AG09319 (cell line): ENCODE results near the gene LRRC43.
"Not testable (repeated sequence)": the region's sequence is repeated elsewhere in the genome, so short reads cannot be mapped to it uniquely, and the experiment has no call there.

Experiments used
- DNase-seq: peaks from one replicate; pipeline ENCODE4 v3.0.0-alpha.2; 2010; ENCODE audit warnings: low read depth; ENCODE audit errors: extremely low read depth
- TF ChIP-seq, protein P1 (sequence below): IDR thresholded peaks from 2 replicates; pipeline ENCODE4 v1.5.1; 2011; ENCODE audit warnings: low read depth, mild to moderate bottlenecking, inconsistent platforms, low read length, moderate library complexity

LRRC43 gene

DNA sequence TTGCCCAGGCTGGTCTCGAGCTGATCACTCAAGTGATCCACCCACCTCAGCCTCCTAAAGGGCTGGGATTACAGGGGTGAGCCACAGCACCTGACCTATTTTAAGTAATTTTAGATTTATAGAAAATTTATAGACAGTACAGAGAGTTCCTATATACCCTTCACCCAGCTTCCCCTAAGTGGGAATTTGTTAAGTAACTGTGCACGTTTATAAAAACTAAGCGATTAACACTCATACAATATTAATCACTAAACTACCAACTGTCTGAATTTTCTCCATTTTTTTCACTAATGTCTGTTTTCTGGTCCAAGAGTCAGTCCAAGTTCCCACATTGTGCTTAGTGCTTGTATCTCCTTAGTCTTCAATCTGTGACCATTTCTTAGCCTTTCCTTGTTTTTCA is 14.4 kb upstream of the LRRC43 start:
- TF ChIP-seq, protein P1, sequence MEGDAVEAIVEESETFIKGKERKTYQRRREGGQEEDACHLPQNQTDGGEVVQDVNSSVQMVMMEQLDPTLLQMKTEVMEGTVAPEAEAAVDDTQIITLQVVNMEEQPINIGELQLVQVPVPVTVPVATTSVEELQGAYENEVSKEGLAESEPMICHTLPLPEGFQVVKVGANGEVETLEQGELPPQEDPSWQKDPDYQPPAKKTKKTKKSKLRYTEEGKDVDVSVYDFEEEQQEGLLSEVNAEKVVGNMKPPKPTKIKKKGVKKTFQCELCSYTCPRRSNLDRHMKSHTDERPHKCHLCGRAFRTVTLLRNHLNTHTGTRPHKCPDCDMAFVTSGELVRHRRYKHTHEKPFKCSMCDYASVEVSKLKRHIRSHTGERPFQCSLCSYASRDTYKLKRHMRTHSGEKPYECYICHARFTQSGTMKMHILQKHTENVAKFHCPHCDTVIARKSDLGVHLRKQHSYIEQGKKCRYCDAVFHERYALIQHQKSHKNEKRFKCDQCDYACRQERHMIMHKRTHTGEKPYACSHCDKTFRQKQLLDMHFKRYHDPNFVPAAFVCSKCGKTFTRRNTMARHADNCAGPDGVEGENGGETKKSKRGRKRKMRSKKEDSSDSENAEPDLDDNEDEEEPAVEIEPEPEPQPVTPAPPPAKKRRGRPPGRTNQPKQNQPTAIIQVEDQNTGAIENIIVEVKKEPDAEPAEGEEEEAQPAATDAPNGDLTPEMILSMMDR = no peak
- DNase-seq = no peak

DNA sequence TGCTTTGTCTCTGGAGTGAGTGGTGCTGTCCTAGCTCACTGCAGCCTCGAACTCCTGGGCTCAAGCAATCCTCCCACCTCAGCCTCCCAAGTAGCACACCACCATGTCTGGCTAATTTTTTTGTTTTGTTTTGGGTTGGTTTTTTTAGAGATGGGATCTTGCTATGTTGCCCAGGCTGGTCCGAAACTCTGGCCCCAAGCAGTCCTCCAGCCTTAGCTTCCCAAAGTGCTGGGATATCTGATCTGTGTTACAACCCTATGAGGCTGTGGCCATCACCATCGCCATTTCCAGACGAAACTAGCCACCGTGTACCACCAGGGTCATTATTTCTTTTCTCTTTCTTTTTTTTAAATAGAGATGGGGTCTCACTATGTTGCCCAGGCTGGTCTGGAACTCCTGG is 11.5 kb upstream of the LRRC43 start:
- TF ChIP-seq, protein P1 = no peak
- no peak for DNase-seq

DNA sequence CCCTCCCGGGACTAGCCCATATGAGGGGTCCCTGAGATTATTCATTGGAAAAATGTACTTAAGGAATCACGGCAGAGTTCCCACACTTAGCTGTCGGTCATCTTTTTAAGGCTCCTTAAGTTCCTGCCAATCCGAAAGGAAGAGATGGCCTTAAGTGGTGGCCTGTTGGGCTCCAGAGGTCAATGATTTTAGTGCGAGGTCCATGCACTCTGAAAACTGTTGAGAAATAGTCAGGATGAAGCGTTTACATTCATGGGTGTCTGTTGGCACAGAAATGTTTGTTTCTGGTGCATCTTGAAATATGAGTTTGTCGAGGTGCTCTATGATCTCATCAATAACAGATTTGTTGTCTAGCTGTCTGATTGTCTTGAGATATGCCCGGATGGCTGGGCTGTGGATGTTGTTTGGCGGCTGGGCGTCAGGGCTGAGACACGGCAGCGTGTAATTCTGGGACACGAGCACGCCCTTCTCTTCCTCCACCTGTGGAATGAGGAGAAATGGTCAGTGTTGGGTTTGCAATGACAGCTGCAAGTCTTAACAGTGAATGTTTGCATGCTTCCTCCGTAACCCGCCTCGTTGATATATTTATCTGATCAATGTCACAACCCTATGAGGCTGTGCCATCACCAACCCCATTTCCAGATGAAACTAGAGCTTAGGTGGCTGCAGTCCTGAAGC is 10.5 kb upstream of the LRRC43 start:
- DNase-seq = no peak
- TF ChIP-seq, protein P1 = no peak

DNA sequence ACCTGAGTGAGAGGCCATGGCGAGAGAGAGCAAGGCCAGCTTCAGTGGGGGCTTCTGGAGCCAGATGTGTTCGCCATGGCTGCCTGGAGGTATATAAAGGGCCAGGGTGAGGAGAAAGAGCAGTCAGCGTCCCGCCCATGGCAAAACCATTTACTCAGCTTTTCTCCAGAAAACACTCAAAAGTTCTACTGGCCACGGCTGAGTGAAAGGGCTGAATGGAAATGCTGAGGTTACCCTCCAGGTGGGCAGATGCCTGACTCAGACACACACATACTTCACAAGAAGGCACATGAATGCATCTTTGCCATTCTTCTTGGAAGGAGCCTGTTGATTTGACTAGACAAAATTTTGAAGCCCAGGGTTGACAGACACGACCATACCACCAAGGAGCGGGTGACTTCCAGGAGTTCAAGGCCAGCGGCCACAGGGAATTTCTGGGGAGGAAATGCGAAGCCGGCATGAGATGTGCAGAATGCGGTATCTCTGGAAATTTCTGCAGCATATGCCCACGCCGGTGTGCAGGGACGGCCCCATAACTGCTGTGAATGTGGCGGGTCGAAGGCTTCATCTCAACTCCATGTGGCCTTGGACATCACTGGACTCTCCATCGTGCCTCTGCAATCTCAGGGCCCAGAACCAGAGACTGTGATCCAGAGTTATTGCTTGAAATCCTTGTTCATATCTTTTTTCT is 8.6 kb upstream of the LRRC43 start, which contains the start of gene IL31:
TSS of gene IL31 (minus strand) at position 67 of the 691 bp plus-strand sequence. CDS start at position 18, 49 bp downstream.
- TF ChIP-seq, protein P1 = no peak
- no peak for DNase-seq

DNA sequence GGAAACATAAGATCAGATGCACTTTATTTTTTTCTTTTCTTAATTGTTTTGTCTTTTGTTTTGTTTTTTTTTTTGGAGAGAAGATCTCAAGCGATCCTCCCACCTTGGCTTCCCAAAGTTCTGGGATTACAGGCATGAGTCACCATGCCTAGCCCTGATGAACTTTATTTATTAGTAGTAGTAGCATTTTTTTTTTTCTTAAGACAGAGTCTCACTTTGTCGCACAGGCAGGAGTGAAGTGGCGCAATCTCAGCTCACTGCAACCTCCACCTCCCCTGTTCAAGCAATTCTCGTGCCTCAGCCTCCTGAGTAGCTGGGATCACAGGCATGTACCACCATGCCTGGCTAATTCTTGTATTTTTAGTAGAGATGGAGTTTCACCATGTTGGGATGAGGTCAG is 6.5 kb upstream of the LRRC43 start:
- DNase-seq = not testable (repeated sequence)

DNA sequence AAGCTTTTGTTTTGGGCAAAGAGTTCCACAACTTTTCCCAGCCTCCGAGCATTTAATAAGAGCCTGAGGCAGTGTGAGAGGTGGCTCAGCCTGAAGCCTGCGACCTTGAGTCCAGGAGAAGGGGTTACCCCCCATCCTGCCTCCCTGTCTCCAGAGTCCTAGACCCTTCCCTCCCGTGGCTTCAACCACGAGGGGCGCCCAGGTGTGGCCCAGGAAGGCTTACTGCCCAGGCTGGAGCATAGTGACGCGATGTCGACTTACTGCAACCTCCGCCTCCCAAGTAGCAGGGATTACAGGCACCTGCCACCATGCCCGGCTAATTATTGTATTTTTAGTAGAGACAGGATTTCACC is 641 bp downstream of the LRRC43 start:
- TF ChIP-seq, protein P1 = no peak
- DNase-seq = no peak

DNA sequence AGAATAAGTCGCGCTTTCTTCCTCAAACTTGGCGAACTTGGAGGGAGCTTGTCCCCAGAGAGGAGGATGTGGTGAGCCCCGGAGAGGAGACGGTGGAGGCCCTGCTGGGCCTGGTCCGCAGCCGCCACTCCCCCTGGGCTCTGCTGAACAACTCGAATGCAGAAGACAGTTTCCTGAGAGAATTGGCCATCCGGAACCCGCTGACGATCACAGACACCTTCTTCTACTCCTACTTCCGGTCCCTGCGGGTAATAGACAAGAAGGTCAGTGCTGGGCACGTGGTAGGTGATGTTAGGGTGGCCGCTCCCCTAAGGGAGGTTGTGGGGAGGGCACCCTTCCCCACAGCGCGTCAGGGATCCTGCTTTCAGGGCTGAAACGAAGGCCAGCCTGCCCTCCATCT is 1.6 kb downstream of the LRRC43 start:
- TF ChIP-seq, protein P1 = no peak
- no peak for DNase-seq
